Activated CD8-positive, alpha-beta T cell treated with anti-CD3 and anti-CD28 coated beads for 36 hours (primary cell): Measurements from ENCODE around the gene PXN. TPM values are rescaled to one million over a fixed set of nuclear protein-coding genes. Genes with fewer than 3 reads are reported as not detected.

Experiments
- ATAC-seq: fragments of 200-7000 bp; cut with Tn5 transposase; one replicate; pipeline ENCODE4 v1.10.0; 2021; ENCODE audit warnings: mild to moderate bottlenecking, moderate library complexity
- CTCF ChIA-PET: fragments of 350-600 bp; sonication (Branson Sonifier 250); formaldehyde crosslinking; loops from one replicate; lab custom pipeline; 2021; ENCODE audit warnings: antibody characterized with exemption; lab: Charles Lee
- POLR2A ChIA-PET: fragments of 350-600 bp; sonication (Branson Sonifier 250); formaldehyde crosslinking; loops from one replicate; lab custom pipeline; 2021; ENCODE audit warnings: antibody characterized with exemption; lab: Charles Lee
- DNase-seq: peaks from one replicate; pipeline ENCODE4 v3.0.0-alpha.2; 2020
- H3K27ac Mint-ChIP-seq: one replicate; pipeline ENCODE4 v1.8.0; 2021; ENCODE audit warnings: mild to moderate bottlenecking, mixed read lengths
- H3K27me3 Mint-ChIP-seq: one replicate; pipeline ENCODE4 v1.8.0; 2021; ENCODE audit warnings: mixed read lengths
- H3K36me3 Mint-ChIP-seq: one replicate; pipeline ENCODE4 v1.8.0; 2021; ENCODE audit warnings: low read depth, mixed read lengths
- H3K4me1 Mint-ChIP-seq: one replicate; pipeline ENCODE4 v1.8.0; 2021; ENCODE audit warnings: low read depth, mixed read lengths
- H3K4me3 Mint-ChIP-seq: one replicate; pipeline ENCODE4 v1.8.0; 2021; ENCODE audit warnings: mild to moderate bottlenecking, moderate library complexity, mixed read lengths
- H3K9me3 Mint-ChIP-seq: one replicate; pipeline ENCODE4 v1.8.0; 2021; ENCODE audit warnings: mixed read lengths
- intact Hi-C: fragments of 100-400 bp; cut with micrococcal nuclease; formaldehyde crosslinking; loops from one replicate; pipeline ENCODE4 v1.10.0; 2022
- total RNA-seq, 2 experiments: library from RNA; stranded (reverse); gene quantifications; one replicate each; pipeline ENCODE4 v1.2.3, GENCODE V29; 2021
- TF ChIP-seq, protein P1 (sequence below): fragments of 200-600 bp; IDR thresholded peaks from one replicate; pipeline ENCODE4 v1.8.0; 2022; ENCODE audit warnings: antibody characterized with exemption, mild to moderate bottlenecking

The PXN gene
- total RNA-seq, 2 experiments from 2014 or later = 40.2 to 45.3 TPM

DNA sequence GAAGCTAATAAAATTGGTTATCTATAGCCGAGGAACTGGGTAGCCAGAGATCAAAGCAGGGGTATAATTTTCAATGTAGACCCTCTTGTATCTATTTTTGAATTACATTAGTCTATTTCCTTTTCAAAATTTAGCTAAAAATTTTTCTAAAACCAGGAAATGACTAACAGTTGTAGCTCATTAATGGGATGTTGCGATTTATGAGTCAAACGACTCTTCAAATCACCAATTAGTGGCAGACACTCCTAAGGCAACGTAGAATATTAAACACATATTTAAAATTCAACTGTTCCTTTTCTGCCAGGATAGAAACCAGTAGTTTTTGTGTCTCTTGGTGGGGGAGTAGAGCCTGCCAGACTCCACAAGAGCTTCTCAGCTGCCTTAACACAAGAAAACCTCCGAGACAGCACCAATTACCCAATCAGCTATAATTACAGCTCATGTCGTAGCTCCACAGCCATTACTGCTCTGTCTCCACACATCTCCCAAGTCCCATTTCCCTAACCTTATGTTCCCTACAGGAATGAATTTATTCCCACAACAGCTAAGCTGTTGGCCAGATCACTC lies 97.9 kb downstream of the PXN start:
- no peak for DNase-seq
- H3K27me3 Mint-ChIP-seq = no peaks in the 10 kb centered on the region
- POLR2A ChIA-PET = interaction anchor here (0.9 to 2.5 kb wide), 8 partner anchors 8 to 33 kb away, joined by 3 to 7 read pairs (median 4); partner anchors contain the start of gene RPLP0
- TF ChIP-seq, protein P1, sequence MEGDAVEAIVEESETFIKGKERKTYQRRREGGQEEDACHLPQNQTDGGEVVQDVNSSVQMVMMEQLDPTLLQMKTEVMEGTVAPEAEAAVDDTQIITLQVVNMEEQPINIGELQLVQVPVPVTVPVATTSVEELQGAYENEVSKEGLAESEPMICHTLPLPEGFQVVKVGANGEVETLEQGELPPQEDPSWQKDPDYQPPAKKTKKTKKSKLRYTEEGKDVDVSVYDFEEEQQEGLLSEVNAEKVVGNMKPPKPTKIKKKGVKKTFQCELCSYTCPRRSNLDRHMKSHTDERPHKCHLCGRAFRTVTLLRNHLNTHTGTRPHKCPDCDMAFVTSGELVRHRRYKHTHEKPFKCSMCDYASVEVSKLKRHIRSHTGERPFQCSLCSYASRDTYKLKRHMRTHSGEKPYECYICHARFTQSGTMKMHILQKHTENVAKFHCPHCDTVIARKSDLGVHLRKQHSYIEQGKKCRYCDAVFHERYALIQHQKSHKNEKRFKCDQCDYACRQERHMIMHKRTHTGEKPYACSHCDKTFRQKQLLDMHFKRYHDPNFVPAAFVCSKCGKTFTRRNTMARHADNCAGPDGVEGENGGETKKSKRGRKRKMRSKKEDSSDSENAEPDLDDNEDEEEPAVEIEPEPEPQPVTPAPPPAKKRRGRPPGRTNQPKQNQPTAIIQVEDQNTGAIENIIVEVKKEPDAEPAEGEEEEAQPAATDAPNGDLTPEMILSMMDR = no peak
- H3K36me3 Mint-ChIP-seq = peaks cover 32% of the 10 kb centered on the region
- no peaks in the 10 kb centered on the region for H3K4me1 Mint-ChIP-seq
- no peak overlapping the region for H3K4me3 Mint-ChIP-seq
- intact Hi-C loops = no loop called here
- no peak for ATAC-seq
- CTCF ChIA-PET = interaction anchor here (1.4 kb wide), 2 partner anchors 11 to 18 kb away, joined by 3 to 4 read pairs; no protein-coding TSS in a partner anchor
- no peaks in the 10 kb centered on the region for H3K9me3 Mint-ChIP-seq
- peak overlapping the region; percentile 30 for H3K27ac Mint-ChIP-seq

DNA sequence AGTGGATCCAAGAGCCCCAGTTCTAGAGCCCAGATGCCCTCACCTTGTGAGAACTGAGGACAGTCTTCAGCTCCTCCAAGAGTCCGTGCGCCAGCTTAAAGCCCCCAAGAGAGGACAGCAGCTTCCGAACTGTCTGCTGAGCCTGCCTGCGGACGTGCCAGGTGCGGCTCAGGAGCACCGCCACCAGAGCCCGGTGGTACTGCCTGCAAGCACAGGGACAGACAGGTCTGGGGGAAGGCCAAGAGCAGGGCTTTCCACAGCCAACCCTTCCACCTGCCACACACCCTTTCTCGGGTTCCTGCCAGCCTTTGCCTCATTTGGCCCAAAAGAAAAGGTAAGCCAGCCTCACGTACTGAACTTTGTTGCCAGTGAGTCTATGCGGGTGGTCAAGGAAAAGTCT lies 101.2 kb downstream of the PXN start:
- POLR2A ChIA-PET = interaction anchor here (0.6 to 1.0 kb wide), 4 partner anchors 8 to 91 kb away, joined by 3 to 4 read pairs (median 3); no protein-coding TSS in a partner anchor
- no peak overlapping the region for H3K27ac Mint-ChIP-seq
- intact Hi-C loops = no loop called here
- H3K4me3 Mint-ChIP-seq = no peak overlapping the region
- H3K9me3 Mint-ChIP-seq = no peaks in the 10 kb centered on the region
- DNase-seq = no peak
- H3K36me3 Mint-ChIP-seq = peaks cover 42% of the 10 kb centered on the region
- no peaks in the 10 kb centered on the region for H3K4me1 Mint-ChIP-seq
- ATAC-seq = no peak
- CTCF ChIA-PET = no interaction called here
- TF ChIP-seq, protein P1 = no peak
- no peaks in the 10 kb centered on the region for H3K27me3 Mint-ChIP-seq

DNA sequence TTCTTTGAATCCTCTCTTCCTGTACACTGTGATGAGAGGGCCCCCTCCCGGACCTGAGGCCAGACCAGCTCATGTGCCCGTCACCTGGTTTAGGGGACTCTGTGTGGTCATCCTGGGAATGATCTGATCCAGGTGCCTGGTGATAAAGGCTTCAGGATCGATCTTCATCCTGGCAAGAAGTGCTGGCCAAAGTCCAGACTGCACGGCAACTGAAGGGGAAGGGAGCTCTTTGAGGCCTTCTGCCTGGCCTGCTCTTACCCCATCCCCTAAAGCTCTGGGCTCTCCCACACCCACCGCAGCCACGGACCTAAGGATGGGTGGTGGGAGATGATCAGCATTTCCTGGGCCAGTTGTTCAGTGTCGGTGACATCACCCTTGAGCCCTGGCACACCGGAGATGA lies 102.8 kb downstream of the PXN start:
- Mint-ChIP-seq H3K36me3 (peaks cover 40% of the 10 kb centered on the region), H3K9me3 (no peaks in the 10 kb centered on the region), H3K27ac (no peak overlapping the region), H3K4me1 (no peaks in the 10 kb centered on the region), H3K4me3 (no peak overlapping the region), H3K27me3 (no peaks in the 10 kb centered on the region)
- intact Hi-C loops = no loop called here
- ChIA-PET CTCF (no interaction called here), POLR2A (interaction anchor here (1.0 to 2.3 kb wide), 7 partner anchors 9 to 36 kb away, joined by 3 to 8 read pairs (median 4); no protein-coding TSS in a partner anchor)
- TF ChIP-seq, protein P1 = no peak
- ATAC-seq = no peak
- no peak for DNase-seq

DNA sequence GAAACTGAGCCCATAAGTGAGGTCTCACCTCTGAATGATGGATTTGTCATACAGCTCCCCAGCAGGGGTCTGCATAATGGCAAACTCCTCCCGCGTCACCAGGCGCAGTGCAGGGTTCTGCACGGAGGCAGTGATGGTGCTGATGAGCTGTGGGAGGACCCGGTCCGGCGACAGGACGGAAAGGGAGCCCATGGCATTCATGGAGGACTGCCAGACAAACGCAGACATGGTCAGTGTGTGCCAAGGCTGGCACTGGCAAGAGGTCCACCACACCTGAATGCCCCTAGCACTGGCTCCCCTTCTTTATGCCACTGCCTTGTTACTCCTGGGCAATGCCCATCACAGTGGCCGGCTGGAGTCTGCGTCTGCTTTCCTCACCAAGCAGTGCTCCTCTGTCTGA lies 103.7 kb downstream of the PXN start:
- H3K27me3 Mint-ChIP-seq = no peaks in the 10 kb centered on the region
- no peak overlapping the region for H3K4me3 Mint-ChIP-seq
- ChIA-PET CTCF (interaction anchor here (1.6 kb wide), 1 partner anchor 12 kb away, joined by 6 read pairs; no protein-coding TSS in a partner anchor), POLR2A (interaction anchor here (0.8 to 2.3 kb wide), 9 partner anchors 9 to 42 kb away, joined by 3 to 8 read pairs (median 4); no protein-coding TSS in a partner anchor)
- H3K4me1 Mint-ChIP-seq = no peaks in the 10 kb centered on the region
- DNase-seq = no peak
- H3K9me3 Mint-ChIP-seq = no peaks in the 10 kb centered on the region
- H3K36me3 Mint-ChIP-seq = peaks cover 47% of the 10 kb centered on the region
- intact Hi-C loops = no loop called here
- TF ChIP-seq, protein P1 = no peak
- no peak for ATAC-seq
- no peak overlapping the region for H3K27ac Mint-ChIP-seq

Other genes with a start within 250 kb of the PXN start
- gene RAB35, start 149.0 kb downstream of the PXN start, total RNA-seq = 10 to 100 TPM; 38.2 to 41.5 TPM
- gene GCN1, start 71.0 kb downstream of the PXN start, total RNA-seq = 100 to 1,000 TPM; 130 to 137 TPM
- 1,000 to 10,000 TPM; 4,421 to 4,585 TPM for gene RPLP0, start 64.6 kb downstream of the PXN start, total RNA-seq
- 1,000 to 10,000 TPM in 1 of 2 experiments, 100 to 1,000 TPM in 1; 923 to 1,303 TPM for gene RNU4-2, start 26.2 kb upstream of the PXN start, total RNA-seq
- 1,000 to 10,000 TPM in 1 of 2 experiments, 100 to 1,000 TPM in 1; 692 to 1,025 TPM for gene RNU4-1, start 27.5 kb upstream of the PXN start, total RNA-seq
- 1 to 10 TPM; 2.7 to 3.3 TPM for gene SIRT4, start 36.6 kb upstream of the PXN start, total RNA-seq
- under 1 TPM in 1 of 2 experiments, not detected in 1; 0.99 TPM for gene PLA2G1B, start 62.0 kb upstream of the PXN start, total RNA-seq
- gene MSI1, start 103.4 kb upstream of the PXN start, total RNA-seq = under 1 TPM; 0.78 to 0.90 TPM
- 100 to 1,000 TPM; 396 to 406 TPM for gene COX6A1, start 172.4 kb upstream of the PXN start, total RNA-seq
- gene TRIAP1, start 180.7 kb upstream of the PXN start, total RNA-seq = 10 to 100 TPM; 43.1 to 45.1 TPM
- 10 to 100 TPM; 32.2 to 39.3 TPM for gene GATC, start 180.7 kb upstream of the PXN start, total RNA-seq
- 100 to 1,000 TPM; 225 to 236 TPM for gene SRSF9, start 204.0 kb upstream of the PXN start, total RNA-seq
- 100 to 1,000 TPM; 126 to 137 TPM for gene DYNLL1, start 230.4 kb upstream of the PXN start, total RNA-seq